NOMO-1 treated with dmso at 0.1 percent for 144 hours (cell line): ENCODE results near the gene SPIB.
"Not testable (repeated sequence)": the region's sequence is repeated elsewhere in the genome, so short reads cannot be mapped to it uniquely, and the experiment has no call there.

Source experiments
- DNase-seq: peaks from one replicate; lab custom pipeline; 2025; ENCODE audit not compliant: unreplicated experiment; lab: John Stamatoyannopoulos, UW

SPIB gene

DNA sequence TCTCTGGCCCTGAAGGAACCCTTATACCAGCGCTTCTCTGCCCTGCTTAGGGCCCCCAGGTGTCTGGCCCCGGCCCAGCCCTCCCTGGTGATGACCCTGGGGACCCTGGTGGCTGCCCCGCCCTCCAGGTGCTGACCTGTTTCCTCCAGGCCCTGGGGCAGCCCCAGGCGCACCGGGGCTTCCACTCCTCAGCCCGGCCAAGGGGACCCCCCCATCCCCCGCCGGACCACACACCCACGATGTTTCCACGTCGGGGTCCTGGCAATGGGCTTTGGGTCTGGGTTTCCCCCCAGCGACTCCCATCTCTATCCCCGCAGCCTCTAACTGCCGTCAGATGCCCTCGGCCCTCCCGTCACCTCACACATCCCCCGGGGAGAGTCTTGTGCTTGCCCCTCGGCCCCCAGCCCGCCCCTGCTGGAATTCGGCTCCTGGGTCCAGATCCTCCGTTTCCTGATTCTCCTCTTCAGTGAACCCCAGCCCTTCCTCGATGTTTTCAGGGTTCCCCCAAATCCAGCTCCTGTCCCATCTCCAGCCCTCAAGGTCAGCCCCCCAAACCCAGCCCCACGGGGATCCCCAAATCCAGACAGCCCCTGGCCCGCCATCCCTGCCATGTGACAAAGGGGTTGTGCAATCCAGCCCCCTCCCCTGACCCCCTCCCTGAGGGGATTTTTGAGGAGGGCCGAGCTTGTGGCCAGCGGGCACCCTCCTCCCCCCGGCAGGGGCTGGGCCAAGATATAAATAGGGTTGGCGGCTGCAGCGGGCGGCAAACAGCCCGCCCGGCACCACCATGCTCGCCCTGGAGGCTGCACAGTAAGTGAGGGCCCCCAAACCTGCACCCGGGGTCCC lies at the start of gene SPIB:
SPIB (plus strand) TSS at position 763 of the 846 bp plus-strand sequence; CDS start at position 788, 25 bp downstream.
- no peak for DNase-seq

DNA sequence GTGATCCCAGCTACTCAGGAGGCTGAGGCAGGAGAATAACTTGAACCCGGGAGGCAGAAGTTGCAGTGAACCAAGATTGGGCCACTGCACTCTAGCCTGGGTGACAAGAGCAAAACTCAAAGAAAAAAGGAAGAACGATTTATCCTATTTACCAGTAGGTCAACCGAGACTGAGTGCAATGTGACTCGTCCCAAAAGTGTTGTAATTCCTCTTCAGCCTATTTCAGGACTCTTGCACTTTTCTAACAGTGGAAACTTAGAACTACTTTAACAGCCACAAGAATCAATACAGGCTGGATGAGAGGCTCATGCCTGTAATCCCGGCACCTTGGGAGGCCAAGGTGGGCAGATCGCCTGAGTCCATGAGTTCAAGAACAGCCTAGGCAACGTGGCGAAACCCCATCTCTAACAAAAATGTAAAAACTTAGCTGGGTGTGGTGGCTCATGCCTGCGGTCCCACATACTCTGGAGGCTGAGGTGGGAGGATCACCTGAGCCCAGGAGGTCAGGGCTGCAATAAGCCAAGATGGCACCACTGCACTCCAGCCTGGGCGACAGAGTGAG lies 46.7 kb upstream of the SPIB start:
- DNase-seq = peak; percentile 23

DNA sequence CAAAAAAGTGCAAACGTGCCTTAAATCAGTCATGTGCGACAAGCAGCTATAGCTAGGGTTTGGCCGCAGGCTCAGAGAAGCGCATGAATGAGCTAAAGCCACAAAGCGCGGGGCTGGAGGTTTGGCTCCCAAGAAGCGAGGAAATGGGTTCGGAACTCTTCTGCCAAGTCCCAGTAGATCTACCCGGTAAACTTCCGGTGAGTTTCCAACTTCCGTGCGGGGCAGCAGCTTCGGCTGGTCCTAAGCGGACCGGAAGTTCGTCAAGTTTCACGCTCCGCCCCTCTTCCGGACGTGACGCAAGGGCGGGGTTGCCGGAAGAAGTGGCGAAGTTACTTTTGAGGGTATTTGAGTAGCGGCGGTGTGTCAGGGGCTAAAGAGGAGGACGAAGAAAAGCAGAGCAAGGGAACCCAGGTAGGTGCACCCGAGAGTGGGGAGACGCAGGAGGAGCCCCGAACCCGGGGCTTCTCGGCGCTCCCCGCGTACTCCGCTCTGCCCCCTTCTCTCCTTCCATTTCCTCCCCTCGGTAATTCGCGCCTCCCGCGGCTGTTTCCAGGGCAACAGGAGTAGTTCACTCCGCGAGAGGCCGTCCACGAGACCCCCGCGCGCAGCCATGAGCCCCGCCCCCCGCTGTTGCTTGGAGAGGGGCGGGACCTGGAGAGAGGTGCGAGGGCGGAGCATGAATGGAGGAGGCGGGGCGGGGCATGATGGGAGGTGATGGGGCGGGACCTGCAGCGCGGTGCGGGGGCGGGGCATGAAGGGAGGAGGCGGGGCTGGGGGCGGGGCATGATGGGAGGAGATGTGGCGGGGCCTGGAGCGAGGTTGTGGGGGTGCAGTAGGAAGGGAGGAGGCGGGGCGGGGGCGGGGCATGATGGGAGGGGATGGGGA lies 42.3 kb upstream of the SPIB start, which contains the start of gene NR1H2:
NR1H2 (plus strand) TSS at position 292 of the 885 bp plus-strand sequence. CDS start 1,149 bp downstream, outside the sequence.
- peak; percentile 96 for DNase-seq

DNA sequence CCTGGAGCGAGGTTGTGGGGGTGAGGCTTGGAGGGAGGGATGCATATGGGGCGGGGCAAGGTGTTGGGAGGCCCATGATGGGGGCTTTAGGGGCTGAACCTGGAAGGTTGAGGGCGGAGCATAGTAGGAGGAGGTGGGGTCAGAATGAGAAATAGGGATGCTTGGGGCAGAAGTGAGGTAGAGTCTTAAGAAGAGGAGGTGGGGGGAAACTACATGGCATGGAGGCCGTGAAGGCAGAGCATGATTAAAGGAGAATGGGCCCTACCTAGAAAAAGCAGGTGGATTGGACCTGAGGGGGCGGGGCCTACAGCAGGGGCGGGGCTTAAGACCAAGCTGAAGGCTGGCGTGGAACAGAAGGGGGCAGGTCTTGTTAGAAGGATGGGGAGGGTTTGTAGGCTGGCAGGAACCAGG lies 41.7 kb upstream of the SPIB start:
- DNase-seq = no peak

GRCh38 chr19:50377517-50377916 lies 41.2 kb upstream of the SPIB start:
- DNase-seq = no peak

- no peak for DNase-seq
Measured at GRCh38 chr19:50378169-50378862, 40.4 kb upstream of the SPIB start.

DNA sequence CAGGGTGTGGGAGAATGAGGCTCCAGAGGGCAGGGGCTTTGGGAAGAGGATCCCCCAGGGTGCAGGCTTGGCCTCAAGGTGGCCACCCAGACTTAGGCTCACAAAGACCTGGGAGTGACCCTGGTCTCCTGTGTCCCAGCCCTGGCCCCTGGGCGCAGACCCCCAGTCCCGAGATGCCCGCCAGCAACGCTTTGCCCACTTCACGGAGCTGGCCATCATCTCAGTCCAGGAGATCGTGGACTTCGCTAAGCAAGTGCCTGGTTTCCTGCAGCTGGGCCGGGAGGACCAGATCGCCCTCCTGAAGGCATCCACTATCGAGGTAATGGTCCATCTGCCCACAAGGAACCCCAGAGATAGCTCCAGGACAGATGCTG lies 39.9 kb upstream of the SPIB start:
- no peak for DNase-seq

GRCh38 chr19:50379602-50380001 lies 39.1 kb upstream of the SPIB start:
- no peak for DNase-seq

DNA sequence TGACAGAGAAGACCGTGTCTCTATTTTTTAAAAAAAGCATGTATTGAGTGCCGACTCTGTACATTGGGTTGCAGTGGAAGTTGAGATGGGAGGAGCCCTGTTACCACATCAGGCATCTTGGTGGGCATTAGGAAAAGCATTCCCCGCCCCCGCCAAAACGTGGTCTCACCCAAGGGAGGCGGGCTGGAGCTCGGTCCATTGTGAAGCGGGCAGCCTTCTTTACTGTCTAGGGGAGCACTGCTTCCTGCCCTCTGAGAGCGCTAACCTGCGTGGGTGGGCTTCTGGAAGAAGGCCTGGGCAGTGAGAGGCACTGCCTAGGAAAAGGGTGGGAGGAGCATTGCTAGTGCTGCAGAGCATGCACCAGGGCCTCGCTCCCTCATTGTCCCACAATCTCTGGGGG lies 38.6 kb upstream of the SPIB start:
- DNase-seq = no peak

- DNase-seq = no peak
Measured at GRCh38 chr19:50380751-50381151, 38.0 kb upstream of the SPIB start.

- no peak for DNase-seq
Measured at GRCh38 chr19:50381881-50382729, 36.6 kb upstream of the SPIB start.

GRCh38 chr19:50383001-50383851 lies 35.5 kb upstream of the SPIB start:
- DNase-seq = no peak

DNA sequence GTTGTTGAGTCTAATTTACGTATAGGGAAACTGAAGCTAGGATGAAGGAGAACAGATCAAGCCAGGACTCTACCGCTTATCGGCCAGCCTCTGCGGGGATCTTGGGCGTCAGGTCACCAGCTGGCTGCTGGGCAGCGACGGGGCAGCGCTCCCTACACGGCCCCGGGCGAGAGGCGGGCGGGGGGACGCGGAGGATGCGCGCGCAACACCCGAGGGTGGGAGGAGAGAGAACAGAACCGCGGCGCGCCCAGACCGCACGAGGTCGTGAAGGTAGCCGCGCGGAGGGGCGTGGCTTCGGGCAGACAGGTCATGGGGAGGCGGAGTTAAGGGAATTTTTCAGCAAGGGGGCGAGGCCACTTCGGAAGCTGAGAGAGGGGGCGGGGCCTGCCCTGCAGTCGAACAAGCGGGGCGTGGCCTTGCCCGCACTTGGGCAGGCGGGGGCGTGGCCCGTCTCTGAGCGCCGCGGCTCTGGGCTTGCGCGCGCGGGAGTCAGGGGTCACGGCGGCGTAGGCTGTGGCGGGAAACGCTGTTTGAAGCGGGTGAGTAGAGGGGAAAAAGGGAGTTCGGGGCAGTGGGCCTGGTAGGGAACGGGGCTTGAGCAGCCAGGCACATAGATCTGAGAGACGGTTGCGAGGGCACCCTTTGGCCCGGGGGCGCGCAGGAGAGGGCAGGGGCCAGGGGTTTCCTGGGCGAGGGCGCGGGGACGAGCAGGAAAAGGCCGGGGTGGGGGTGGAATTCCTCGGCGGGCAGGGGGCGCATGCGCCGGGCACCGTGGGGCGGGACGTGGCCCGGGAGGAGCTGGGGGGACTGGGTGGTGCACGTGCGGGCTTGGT lies 34.7 kb upstream of the SPIB start, which contains the start of gene POLD1:
POLD1 (plus strand) TSS at position 496 of the 833 bp plus-strand sequence. CDS start 14,505 bp downstream, outside the sequence.
- peak; percentile 97 for DNase-seq

GRCh38 chr19:50384685-50385535 lies 33.8 kb upstream of the SPIB start:
- no peak for DNase-seq

DNA sequence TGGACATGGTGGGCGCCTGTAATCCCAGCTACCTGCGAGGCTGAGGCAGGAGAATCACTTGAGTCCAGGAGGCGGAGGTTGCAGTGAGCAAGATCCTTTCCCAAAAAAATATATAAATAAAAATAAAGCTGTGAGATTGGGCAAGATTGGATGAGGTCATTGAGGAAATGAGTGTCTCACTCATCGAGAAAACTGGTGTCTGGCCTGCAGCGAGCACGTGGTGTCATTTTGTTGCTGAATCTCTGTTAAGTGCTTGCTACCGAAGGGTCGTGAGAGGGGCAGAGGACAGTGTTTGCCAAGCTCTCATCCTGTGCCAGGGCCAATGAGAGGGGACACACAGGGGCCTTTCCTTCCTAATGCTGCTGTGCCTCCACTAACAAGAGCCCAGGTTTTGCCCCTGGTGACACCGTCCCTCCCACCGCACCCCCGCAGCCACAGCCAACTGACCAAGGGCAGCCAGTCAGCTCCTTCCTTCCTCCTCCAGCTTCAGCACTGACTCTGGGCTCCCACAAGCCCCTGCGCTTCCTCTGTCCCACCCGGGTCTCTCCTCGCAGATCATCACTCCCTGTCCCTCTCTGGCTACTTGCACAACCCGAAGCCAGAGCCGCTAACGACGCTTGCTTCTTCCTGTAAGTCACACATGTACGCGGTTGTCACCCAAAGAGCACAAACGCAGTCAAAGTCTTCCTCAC lies 31.4 kb upstream of the SPIB start:
- peak; percentile 63 for DNase-seq

DNA sequence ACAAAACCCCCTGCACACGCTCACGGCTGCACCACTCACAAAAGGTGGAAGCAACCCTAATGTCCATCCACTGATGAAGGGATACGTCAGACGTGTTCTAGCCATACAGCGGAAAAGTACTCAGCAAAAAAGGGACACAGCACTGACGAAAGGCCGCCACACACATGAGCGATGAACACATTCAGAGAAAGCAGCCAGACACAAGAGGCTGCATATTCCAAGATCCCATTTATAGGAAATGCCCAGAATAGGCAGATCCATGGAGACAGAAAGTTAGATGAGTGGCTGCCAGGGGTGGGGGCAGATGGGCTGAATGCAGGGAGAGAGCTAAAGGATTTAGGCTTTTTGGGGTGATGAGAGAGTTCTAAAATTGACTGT lies 30.9 kb upstream of the SPIB start:
- DNase-seq = no peak

DNA sequence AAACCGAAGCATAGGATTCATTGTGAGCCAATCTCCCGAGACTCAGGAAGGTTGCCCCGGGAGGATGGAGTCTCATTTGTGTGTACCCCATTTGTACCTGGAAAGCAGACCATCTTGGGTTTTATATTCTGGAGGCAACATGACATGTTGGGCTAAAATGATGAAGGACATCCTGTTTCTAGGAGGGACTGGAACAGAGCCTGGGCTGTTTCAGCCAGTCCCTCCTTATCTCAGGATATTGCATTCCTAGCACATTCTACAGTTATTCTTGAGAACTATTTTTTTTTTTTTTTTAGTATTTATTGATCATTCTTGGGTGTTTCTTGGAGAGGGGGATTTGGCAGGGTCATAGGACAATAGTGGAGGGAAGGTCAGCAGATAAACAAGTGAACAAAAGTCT lies 28.4 kb upstream of the SPIB start:
- DNase-seq = not testable (repeated sequence)
